Measurements from ENCODE around the gene SLC35B2. TPM values are rescaled to one million over a fixed set of nuclear protein-coding genes. Genes with fewer than 3 reads are reported as not detected.
A peak's percentile ranks its signal among the peaks of the same experiment; 100 is the strongest.

Gene SLC35B2
- total RNA-seq, 1 donor from 2014 or later, result 23.8 TPM

DNA sequence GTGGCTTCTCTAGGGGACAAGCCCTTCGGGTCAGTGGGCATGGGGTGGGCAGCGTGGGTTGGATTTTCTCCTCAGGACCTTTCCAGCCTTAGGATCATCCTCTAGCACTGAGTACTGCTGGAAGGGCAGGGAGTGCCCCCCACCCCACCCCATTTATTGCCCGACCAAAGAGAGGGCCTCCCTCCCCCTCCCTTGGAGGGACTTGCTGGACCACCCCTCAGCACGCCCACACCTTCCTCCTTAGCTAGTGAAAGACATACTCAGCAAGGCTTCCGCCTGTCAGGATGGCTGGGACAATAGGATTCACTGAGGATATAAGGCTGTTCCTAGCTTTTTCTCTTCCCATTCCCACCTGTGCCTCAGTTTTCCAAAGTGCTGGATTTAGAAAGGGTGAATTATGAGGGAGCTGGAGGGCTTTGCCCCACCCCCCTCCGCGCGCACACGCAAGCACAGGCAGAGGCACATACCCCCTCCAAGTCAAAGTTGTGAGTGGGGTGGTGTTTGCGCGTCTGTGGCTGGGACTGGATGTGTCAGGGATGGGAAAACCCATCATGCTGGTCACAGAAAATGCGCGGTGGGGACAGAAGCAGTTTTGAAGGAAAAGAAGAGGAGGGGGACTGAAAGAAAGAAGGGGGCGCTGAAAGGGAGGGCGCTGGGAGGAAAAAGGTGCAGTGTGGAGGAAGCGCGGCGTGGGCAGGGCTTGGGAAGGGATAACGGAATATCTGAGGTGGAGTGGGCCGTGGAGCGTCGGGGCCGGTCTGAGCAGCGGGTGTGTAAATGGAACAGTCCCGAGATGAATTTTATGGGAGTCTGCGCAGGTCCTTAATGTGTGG is 34.6 kb downstream of the SLC35B2 start:
- Histone ChIP-seq H3K4me1 (peaks cover 77% of the 10 kb centered on the region), H3K9me3 (no peaks in the 10 kb centered on the region), H3K27ac (peak overlapping the region; percentile 80), H3K27me3 (ENCODE audit: low read depth) (no peaks in the 10 kb centered on the region), H3K36me3 (no peaks in the 10 kb centered on the region), H3K4me3 (peak overlapping the region; percentile 80)
- no peak for ATAC-seq
- intact Hi-C loops (cut with DNase I), result no loop called here
- TF ChIP-seq, protein P1, sequence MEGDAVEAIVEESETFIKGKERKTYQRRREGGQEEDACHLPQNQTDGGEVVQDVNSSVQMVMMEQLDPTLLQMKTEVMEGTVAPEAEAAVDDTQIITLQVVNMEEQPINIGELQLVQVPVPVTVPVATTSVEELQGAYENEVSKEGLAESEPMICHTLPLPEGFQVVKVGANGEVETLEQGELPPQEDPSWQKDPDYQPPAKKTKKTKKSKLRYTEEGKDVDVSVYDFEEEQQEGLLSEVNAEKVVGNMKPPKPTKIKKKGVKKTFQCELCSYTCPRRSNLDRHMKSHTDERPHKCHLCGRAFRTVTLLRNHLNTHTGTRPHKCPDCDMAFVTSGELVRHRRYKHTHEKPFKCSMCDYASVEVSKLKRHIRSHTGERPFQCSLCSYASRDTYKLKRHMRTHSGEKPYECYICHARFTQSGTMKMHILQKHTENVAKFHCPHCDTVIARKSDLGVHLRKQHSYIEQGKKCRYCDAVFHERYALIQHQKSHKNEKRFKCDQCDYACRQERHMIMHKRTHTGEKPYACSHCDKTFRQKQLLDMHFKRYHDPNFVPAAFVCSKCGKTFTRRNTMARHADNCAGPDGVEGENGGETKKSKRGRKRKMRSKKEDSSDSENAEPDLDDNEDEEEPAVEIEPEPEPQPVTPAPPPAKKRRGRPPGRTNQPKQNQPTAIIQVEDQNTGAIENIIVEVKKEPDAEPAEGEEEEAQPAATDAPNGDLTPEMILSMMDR (IDR thresholded peaks at IDR 0.05), result no peak
- DNase-seq, result no peak

DNA sequence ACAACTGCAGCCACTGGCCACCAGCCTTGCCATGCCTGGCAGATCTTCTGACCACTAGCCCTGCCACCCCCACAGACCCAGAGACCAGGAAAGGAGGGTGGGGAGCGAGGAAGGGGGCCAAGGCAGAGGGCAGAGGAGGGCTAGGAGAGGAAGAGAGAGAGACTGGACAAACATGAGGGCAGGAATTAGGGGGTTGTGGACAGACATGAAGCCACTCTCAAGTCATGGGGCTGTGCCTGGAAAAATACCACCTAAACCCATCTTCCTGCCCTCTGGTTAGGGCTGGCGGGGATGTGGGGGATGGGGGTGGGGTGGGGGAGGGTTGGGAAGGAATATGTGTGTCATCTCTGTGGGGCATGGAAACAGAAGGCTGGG is 35.4 kb downstream of the SLC35B2 start:
- no peaks in the 10 kb centered on the region for H3K9me3 ChIP-seq
- H3K4me3 ChIP-seq, result peak overlapping the region; percentile 11
- no peak for DNase-seq
- ATAC-seq, result no peak
- H3K27ac ChIP-seq, result peak overlapping the region; percentile 80
- no peaks in the 10 kb centered on the region for H3K27me3 ChIP-seq (ENCODE audit: low read depth)
- no peaks in the 10 kb centered on the region for H3K36me3 ChIP-seq
- peaks cover 85% of the 10 kb centered on the region for H3K4me1 ChIP-seq
- TF ChIP-seq, protein P1 (IDR thresholded peaks at IDR 0.05), result no peak
- intact Hi-C loops (cut with DNase I), result no loop called here

DNA sequence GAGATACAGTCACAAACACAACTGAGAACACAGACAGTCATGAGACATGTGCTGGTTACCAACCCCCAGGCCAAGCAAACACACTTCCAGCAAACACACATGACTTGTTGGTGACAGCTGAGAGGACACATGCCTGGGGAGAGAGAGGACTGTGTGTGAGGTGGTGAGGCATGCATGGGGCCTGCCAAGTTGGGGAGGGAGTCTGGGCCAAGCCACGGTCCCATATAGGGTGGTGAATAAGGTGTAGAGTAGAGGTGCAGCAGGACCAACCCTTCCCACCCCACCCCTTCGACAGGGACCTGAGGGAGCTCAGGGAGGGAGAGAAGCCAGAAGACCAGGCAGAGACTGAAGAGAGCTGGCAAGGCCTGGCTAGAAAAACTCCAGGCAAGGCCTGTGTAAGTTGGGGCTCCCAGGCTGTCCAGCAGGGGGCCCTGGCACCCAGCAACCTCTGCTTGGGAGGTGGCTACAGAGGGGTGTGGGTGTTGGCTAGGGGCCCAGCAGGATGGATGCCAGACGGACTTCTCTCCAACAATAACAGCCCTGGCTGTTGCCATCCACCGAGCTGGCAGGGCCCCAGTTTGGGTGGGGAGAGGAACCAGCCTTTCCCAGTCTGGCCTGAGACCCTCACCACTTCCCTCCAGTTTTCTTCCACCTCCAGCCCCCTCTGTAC is 35.9 kb downstream of the SLC35B2 start:
- TF ChIP-seq, protein P1 (IDR thresholded peaks at IDR 0.05), result peak; percentile 84
- ATAC-seq (peak; percentile 72 to 81), DNase-seq (peak; percentile 92)
- H3K4me3 ChIP-seq, result peak overlapping the region; percentile 11
- H3K9me3 ChIP-seq, result no peaks in the 10 kb centered on the region
- H3K4me1 ChIP-seq, result peaks cover 86% of the 10 kb centered on the region
- intact Hi-C loops (cut with DNase I), result no loop called here
- H3K27ac ChIP-seq, result peak overlapping the region; percentile 80
- H3K36me3 ChIP-seq, result no peaks in the 10 kb centered on the region
- H3K27me3 ChIP-seq (ENCODE audit: low read depth), result no peaks in the 10 kb centered on the region

DNA sequence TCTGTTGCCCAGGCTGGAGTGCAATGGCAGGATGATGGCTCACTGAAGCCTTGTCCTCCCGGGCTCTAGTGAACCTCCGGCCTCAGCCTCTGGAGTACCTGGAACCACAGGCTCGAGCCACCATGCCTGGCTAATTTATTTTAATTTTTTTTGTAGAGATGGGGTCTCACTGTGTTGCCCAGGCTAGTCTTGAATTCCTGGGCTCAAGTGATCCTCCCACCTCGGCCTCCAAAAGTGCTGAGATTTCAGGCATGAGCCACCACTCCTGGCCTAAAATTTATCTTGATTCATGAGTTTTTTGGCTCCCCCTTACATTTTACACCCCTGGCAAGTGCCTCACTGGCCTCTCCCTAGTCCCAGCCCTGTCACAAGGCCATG is 36.4 kb downstream of the SLC35B2 start:
- ATAC-seq, result no peak
- H3K9me3 ChIP-seq, result no peaks in the 10 kb centered on the region
- TF ChIP-seq, protein P1 (IDR thresholded peaks at IDR 0.05), result no peak
- peak overlapping the region; percentile 80 for H3K27ac ChIP-seq
- H3K36me3 ChIP-seq, result no peaks in the 10 kb centered on the region
- peaks cover 81% of the 10 kb centered on the region for H3K4me1 ChIP-seq
- no peaks in the 10 kb centered on the region for H3K27me3 ChIP-seq (ENCODE audit: low read depth)
- no peak for DNase-seq
- intact Hi-C loops (cut with DNase I), result no loop called here
- peak overlapping the region; percentile 11 for H3K4me3 ChIP-seq

DNA sequence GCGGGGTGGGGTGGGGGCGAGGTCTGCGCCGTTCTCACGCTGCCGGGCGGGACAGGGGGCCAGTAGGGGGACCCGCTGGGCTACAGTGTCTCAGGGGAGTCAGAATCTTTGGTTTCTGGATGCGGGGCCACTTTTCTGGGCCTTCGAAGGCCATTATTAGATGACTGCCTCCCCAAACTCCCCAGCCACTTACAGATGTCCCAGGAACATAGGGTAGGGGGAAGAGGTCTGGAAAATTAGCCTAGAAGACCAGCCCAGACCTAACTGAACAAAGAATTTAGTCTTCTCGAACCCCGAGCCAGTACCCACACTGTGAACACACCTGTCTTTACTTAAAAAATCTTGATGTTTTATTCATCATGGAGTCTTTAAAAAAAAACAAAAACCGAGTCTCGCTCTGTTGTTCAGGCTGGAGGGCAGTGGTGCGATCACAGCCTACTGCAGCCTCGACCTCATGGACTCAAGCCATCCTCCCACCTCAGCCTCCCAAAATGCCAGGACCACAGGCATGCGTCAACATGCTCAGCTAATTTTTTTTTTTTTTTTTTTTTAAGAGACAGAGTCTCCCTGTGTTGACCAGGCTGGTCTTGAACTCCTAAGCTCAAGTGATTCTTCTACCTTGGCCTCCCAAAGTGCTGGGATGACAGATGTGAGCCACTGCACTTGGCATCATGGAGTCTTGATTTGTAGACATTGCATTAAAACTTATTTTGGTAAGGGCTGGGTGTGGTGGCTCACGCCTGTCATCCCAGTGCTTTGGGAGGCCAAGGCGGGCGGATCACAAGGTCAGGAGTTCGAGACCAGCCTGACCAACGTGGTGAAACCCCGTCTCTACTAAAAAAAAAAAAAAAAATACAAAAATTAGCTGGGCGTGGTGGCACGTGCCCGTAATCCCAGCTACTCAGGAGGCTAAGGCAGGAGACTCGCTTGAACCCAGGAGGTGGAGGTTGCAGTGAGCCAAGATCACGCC is 37.2 kb downstream of the SLC35B2 start:
- Histone ChIP-seq H3K27ac (peak overlapping the region; percentile 80), H3K4me1 (peaks cover 76% of the 10 kb centered on the region), H3K4me3 (peak overlapping the region; percentile 59), H3K9me3 (no peaks in the 10 kb centered on the region), H3K27me3 (ENCODE audit: low read depth) (no peaks in the 10 kb centered on the region), H3K36me3 (no peaks in the 10 kb centered on the region)
- intact Hi-C loops (cut with DNase I), result no loop called here
- DNase-seq (no peak), ATAC-seq (no peak)
- TF ChIP-seq, protein P1 (IDR thresholded peaks at IDR 0.05), result no peak
